HepG2 (cell line): ENCODE data around the gene XPNPEP1. TPM values are rescaled to one million over a fixed set of nuclear protein-coding genes. Genes with fewer than 3 reads are reported as not detected.

Experiments used
- ATAC-seq: fragments of 200-7000 bp; cut with Tn5 transposase; 3 replicates; pipeline ENCODE4 v1.9.1; 2020; ENCODE audit warnings: mild to moderate bottlenecking, moderate library complexity
- BruUV-seq: library from RNA; stranded (reverse); fragments of 400-500 nt; replicated peaks from 2 replicates; lab custom pipeline; 2021; lab: Mats Ljungman, UMichigan
- CTCF ChIA-PET: fragments of 300-600 bp; formaldehyde crosslinking; extraction: SDS; loops from one replicate; lab custom pipeline; 2021; ENCODE audit warnings: low total read pairs, inconsistent platforms, low intra/inter-chr PET ratio; lab: Yijun Ruan, JAX
- POLR2A ChIA-PET: fragments of 350-600 bp; sonication (Branson Sonifier 250); formaldehyde crosslinking; loops from one replicate; lab custom pipeline; 2020; ENCODE audit warnings: antibody characterized with exemption, inconsistent platforms; lab: Yijun Ruan, JAX
- DNase-seq: peaks from one replicate; pipeline ENCODE4 v3.0.0-alpha.2; 2015; ENCODE audit warnings: low spot score
- FAIRE-seq: peaks from 3 replicates; lab custom pipeline; 2011; peaks lifted over from hg19 to GRCh38; lab: Jason Lieb, UNC
- H2AFZ ChIP-seq: one replicate; pipeline ENCODE4 v1.6.1; 2011; ENCODE audit warnings: low read length, inconsistent platforms
- H3K27ac ChIP-seq: fragments of 300-600 bp; 3 replicates; pipeline ENCODE4 v1.8.0; 2011; ENCODE audit warnings: mixed run types, mild to moderate bottlenecking, mixed read lengths, low read length, inconsistent platforms; ENCODE audit not compliant: insufficient read depth; ENCODE audit errors: extremely low read length
- H3K27me3 ChIP-seq, 2 experiments: fragments of 200-600 bp in 1 of 2; 2 replicates in 1 of 2; 3 replicates in 1 of 2; pipeline versions ENCODE4 v1.6.0 to v1.8.0; 2011; ENCODE audit warnings: low read length in 2 of 2, mild to moderate bottlenecking in 2 of 2, moderate library complexity in 2 of 2, inconsistent platforms in 1 of 2; ENCODE audit not compliant: insufficient read depth in 2 of 2, control insufficient read depth in 1 of 2
- H3K36me3 ChIP-seq, 2 experiments: fragments of 200-600 bp in 1 of 2; replicated peaks in 1 of 2; 2 replicates in 1 of 2; 3 replicates in 1 of 2; pipeline versions ENCODE4 v1.5.1 to v1.8.0; 2011; ENCODE audit warnings: low read length in 2 of 2, inconsistent platforms in 1 of 2; ENCODE audit not compliant: insufficient read depth in 2 of 2, control insufficient read depth in 1 of 2
- H3K4me1 ChIP-seq: 2 replicates; pipeline ENCODE4 v1.5.1; 2012; ENCODE audit warnings: low read length, inconsistent platforms; ENCODE audit not compliant: insufficient read depth
- H3K4me2 ChIP-seq: 2 replicates; pipeline ENCODE4 v1.6.0; 2011; ENCODE audit warnings: low read depth, low read length, inconsistent platforms
- H3K4me3 ChIP-seq, 3 experiments: fragments of 200-600 bp in 1 of 3; sonication (generic), shearing (Covaris generic) in 1 of 3; replicated peaks in 1 of 3; 2 replicates each; pipeline ENCODE4 v1.5.1; 2011 to 2016; ENCODE audit warnings: low read length in 3 of 3, inconsistent platforms in 2 of 3, low read depth in 2 of 3, mild to moderate bottlenecking in 2 of 3, control low read depth in 1 of 3, mixed read lengths in 1 of 3; ENCODE audit not compliant: insufficient read depth in 1 of 3
- H3K79me2 ChIP-seq: one replicate; pipeline ENCODE4 v1.6.1; 2011; ENCODE audit warnings: low read length, inconsistent platforms; ENCODE audit not compliant: insufficient read depth
- H3K9ac ChIP-seq: 2 replicates; pipeline ENCODE4 v1.6.0; 2011; ENCODE audit warnings: mild to moderate bottlenecking, low read depth, low read length, inconsistent platforms; ENCODE audit not compliant: insufficient read depth
- H3K9me3 ChIP-seq: 2 replicates; pipeline ENCODE4 v1.5.1; 2012; ENCODE audit warnings: mild to moderate bottlenecking, low read length
- H4K20me1 ChIP-seq: 2 replicates; pipeline ENCODE4 v1.6.0; 2011; ENCODE audit warnings: inconsistent platforms, mild to moderate bottlenecking, low read length, moderate library complexity; ENCODE audit not compliant: insufficient read depth
- CTCF ChIP-seq: sonication (generic); formaldehyde crosslinking; IDR thresholded peaks from 2 replicates; pipeline ENCODE4 v1.5.0; 2020; ENCODE audit warnings: mild to moderate bottlenecking, missing genetic modification reagents, moderate library complexity
- FOXO1 ChIP-seq: sonication (generic); formaldehyde crosslinking; IDR thresholded peaks from 2 replicates; pipeline ENCODE4 v1.4.0; 2020; ENCODE audit warnings: missing genetic modification reagents
- GLI4 ChIP-seq: sonication (generic); formaldehyde crosslinking; IDR thresholded peaks from 2 replicates; pipeline ENCODE4 v1.5.1; 2020; ENCODE audit warnings: missing genetic modification reagents, mild to moderate bottlenecking, moderate library complexity, borderline replicate concordance
- HNF4G ChIP-seq, 2 experiments: sonication (generic) in 1 of 2; formaldehyde crosslinking in 1 of 2; IDR thresholded peaks; 2 replicates each; pipeline versions ENCODE4 v1.4.0 to v1.6.1; 2011 to 2020; ENCODE audit warnings: borderline replicate concordance in 2 of 2, low read depth in 2 of 2, mild to moderate bottlenecking in 2 of 2, low read length in 1 of 2, missing genetic modification reagents in 1 of 2, moderate library complexity in 1 of 2
- SNAPC4 ChIP-seq: sonication (generic); formaldehyde crosslinking; IDR thresholded peaks from 2 replicates; pipeline ENCODE4 v1.4.0; 2020; ENCODE audit warnings: mild to moderate bottlenecking, missing genetic modification reagents
- ZNF280B ChIP-seq: sonication (generic); formaldehyde crosslinking; IDR thresholded peaks from 2 replicates; pipeline ENCODE4 v1.5.0; 2020; ENCODE audit warnings: missing genetic modification reagents, mild to moderate bottlenecking, borderline replicate concordance
- ZNF383 ChIP-seq: sonication (generic); formaldehyde crosslinking; IDR thresholded peaks from 2 replicates; pipeline ENCODE4 v1.4.0; 2020; ENCODE audit warnings: missing genetic modification reagents, mild to moderate bottlenecking, borderline replicate concordance
- WGBS: methylation state at CpG from one replicate; pipeline ENCODE4 v1.1.6; 2017; ENCODE audit warnings: low lambda C conversion rate; 5-methylcytosine and 5-hydroxymethylcytosine counted together
- in situ Hi-C: cut with HindIII; loops from 2 replicates; pipeline ENCODE4 v1.10.0; 2017; ENCODE audit warnings: low pct_unique_long_range_greater_than_20kb; ENCODE audit not compliant: extremely low pct_ligation_motif_present
- intact Hi-C: fragments of 100-400 bp; cut with micrococcal nuclease; formaldehyde crosslinking; loops from one replicate; pipeline ENCODE4 v1.10.0; 2022; ENCODE audit not compliant: unreplicated experiment
- polyA plus RNA-seq, 8 experiments: library from polyadenylated mRNA; depleted of rRNA in 3 of 8; stranded (reverse) in 7 of 8; unstranded in 1 of 8; fragments of >200 nt; fragmentation: Illumina TruSeq in 4 of 8; extraction: Trizol in 4 of 8; gene quantifications; 2 replicates each; pipeline versions ENCODE4 v1.2.1 to v1.2.3, GENCODE V29; 2011 to 2016; ENCODE audit warnings: low read depth in 4 of 8, missing spikeins in 1 of 8, mixed read lengths in 1 of 8; ENCODE audit not compliant: insufficient read depth in 1 of 8
- total RNA-seq, 5 experiments: library from RNA; depleted of rRNA; stranded (reverse); fragments of >200 nt; fragmentation: Illumina TruSeq; extraction: Trizol; gene quantifications; 2 replicates each; pipeline ENCODE4 v1.2.3, GENCODE V29; 2016; ENCODE audit warnings: low read depth in 1 of 5

The XPNPEP1 gene
- total and polyA plus RNA-seq, 2 of the 13 experiments (the other 11 are each of a cell fraction or from before 2014, with no cell fraction given), result 30.3 to 55.5 TPM

- no peak for TF ChIP-seq SNAPC4 (CRISPR knock-in tag)
- no peak for TF ChIP-seq ZNF383 (CRISPR knock-in tag)
- TF ChIP-seq FOXO1 (CRISPR knock-in tag), result no peak
- no peak for TF ChIP-seq GLI4 (CRISPR knock-in tag)
Observed at GRCh38 chr10:109845308-109845707, 78.0 kb downstream of the XPNPEP1 start (continued).

- Histone ChIP-seq H3K9me3 (no peaks in the 10 kb centered on the region), H4K20me1 (no peaks in the 10 kb centered on the region), H3K4me1 (no peaks in the 10 kb centered on the region), H3K27ac (no peak overlapping the region), H3K79me2 (no peaks in the 10 kb centered on the region), H3K4me2 (no peak overlapping the region), H3K9ac (no peak overlapping the region), H3K36me3 (no peaks in the 10 kb centered on the region), H3K27me3 (peaks cover 0 to 1% of the 10 kb centered on the region in 2 experiments; a peak in 3 of 5 replicates)
- 18% methylated on average over 7 of the region's 7 CpGs for WGBS
- ChIA-PET POLR2A (no interaction called here), CTCF (no interaction called here)
- no TSS peak for BruUV-seq
- peak; percentile 79 for ATAC-seq
- FAIRE-seq, result no peak
- DNase-seq, result peak; percentile 11
- TF ChIP-seq HNF4G (IDR thresholded peaks at IDR 0.05; ENCODE audit: borderline replicate concordance, low read depth, low read length) (no peak), HNF4G (CRISPR knock-in tag; IDR thresholded peaks at IDR 0.05; ENCODE audit: borderline replicate concordance, low read depth) (no peak), ZNF280B (CRISPR knock-in tag) (no peak), CTCF (CRISPR knock-in tag) (peak; percentile 36; the same call in 1 of the 2 replicates)
- TF ChIP-seq, all 625 proteins: peak for 1
- H2AFZ ChIP-seq, result no peak overlapping the region
- H3K4me3 ChIP-seq, result no peak overlapping the region
- intact Hi-C loops, result no loop called here
- in situ Hi-C loops, result no loop called here
Observed at GRCh38 chr10:109838592-109839244, 84.6 kb downstream of the XPNPEP1 start.
